Upper lobe of left lung (tissue), 4 donors: ENCODE data around the gene KDM4E.

ENCODE experiments used
- CTCF ChIP-seq, 6 experiments: fragments of 450-650 bp in 4 of 6; fragments of 200-600 bp in 2 of 6; sonication (generic) in 2 of 6; IDR thresholded peaks; one replicate each; pipeline ENCODE4 v1.5.1; 2016 to 2019; ENCODE audit warnings: antibody characterized with exemption in 6 of 6
- POLR2A ChIP-seq, 4 donors: fragments of 450-650 bp; IDR thresholded peaks; one replicate each; pipeline ENCODE4 v1.5.1; 2016 to 2017; ENCODE audit warnings: antibody characterized with exemption in 4 of 4, mild to moderate bottlenecking in 2 of 4
- POLR2AphosphoS5 ChIP-seq, 2 donors: sonication (generic); formaldehyde crosslinking; IDR thresholded peaks; one replicate each; pipeline ENCODE4 v1.5.1; 2017; ENCODE audit warnings: antibody characterized with exemption in 2 of 2

GRCh38 chr11:95054356-95054755 is 29.3 kb downstream of the KDM4E start:
- TF ChIP-seq CTCF (IDR thresholded peaks at IDR 0.05) = no peak
- no peak for TF ChIP-seq POLR2AphosphoS5 (IDR thresholded peaks at IDR 0.05)
- TF ChIP-seq POLR2A (IDR thresholded peaks at IDR 0.05) = no peak
